Pancreas (tissue), 10 donors: ENCODE data around the gene KBTBD2. TPM values are rescaled to one million over a fixed set of nuclear protein-coding genes. Genes with fewer than 3 reads are reported as not detected.
"Not testable (repeated sequence)": the region's sequence is repeated elsewhere in the genome, so short reads cannot be mapped to it uniquely, and the experiment has no call there.

Experiments
- ATAC-seq, 4 donors: fragments of 200-7000 bp; cut with Tn5 transposase; one replicate each; pipeline versions ENCODE4 v1.8.0 to v1.9.1; 2020; ENCODE audit warnings: mild to moderate bottlenecking in 4 of 4, moderate library complexity in 4 of 4
- DNase-seq, 6 donors: peaks; one replicate each; pipeline ENCODE4 v3.0.0-alpha.2; 2020
- FAIRE-seq: peaks from 2 replicates; lab custom pipeline; 2012; peaks lifted over from hg19 to GRCh38; lab: Jason Lieb, UNC
- H3K27ac ChIP-seq, 4 donors: fragments of 200-600 bp; sonication (generic); 1 replicate in 3 of 4; 2 replicates in 1 of 4; pipeline versions ENCODE4 v1.5.0 to v1.8.0; 2020
- H3K27me3 ChIP-seq, 4 donors: fragments of 200-600 bp; one replicate each; pipeline ENCODE4 v1.8.0; 2021
- H3K36me3 ChIP-seq, 3 donors: fragments of 200-600 bp; sonication (generic) in 1 of 3; one replicate each; pipeline versions ENCODE4 v1.5.0 to v1.8.0; 2020 to 2021
- H3K4me1 ChIP-seq, 3 donors: fragments of 200-600 bp; one replicate each; pipeline ENCODE4 v1.8.0; 2021
- H3K4me3 ChIP-seq, 4 donors: fragments of 200-600 bp; sonication (generic) in 2 of 4; one replicate each; pipeline versions ENCODE4 v1.5.0 to v1.8.0; 2020 to 2021
- H3K9me3 ChIP-seq, 4 donors: fragments of 200-600 bp; one replicate each; pipeline ENCODE4 v1.8.0; 2021
- CTCF ChIP-seq, 4 donors: fragments of 200-600 bp; sonication (generic) in 3 of 4; IDR thresholded peaks; one replicate each; pipeline versions ENCODE4 v1.5.0 to v1.8.0; 2021; ENCODE audit warnings: antibody characterized with exemption in 4 of 4
- WGBS, 2 donors: extraction: QIAGEN DNeasy Blood & Tissue Kit; methylation state at CpG; one replicate each; pipeline ENCODE4 v1.1.7; 2013; 5-methylcytosine and 5-hydroxymethylcytosine counted together
- intact Hi-C, 3 donors: fragments of 100-400 bp; cut with DNase I; formaldehyde crosslinking; loops; one replicate each; pipeline versions ENCODE4 v1.11.1 to v1.14.2; 2022
- polyA plus RNA-seq, 2 donors: library from polyadenylated mRNA; stranded (reverse); fragments of 200-250 nt; gene quantifications; one replicate each; pipeline ENCODE4 v1.2.3, GENCODE V29; 2013
- total RNA-seq, 6 donors: library from RNA; stranded (reverse); fragmentation: NEBNext Ultra II Directional in 4 of 6; extraction: Animal tissue kit (Norgen Biotek cat#: 25700) in 4 of 6; gene quantifications; one replicate each; pipeline versions ENCODE4 v1.2.1 to v1.2.4, GENCODE V29; 2021 to 2023
- donor health status: healthy with polysubstance abuse.
- donor health status: DM: no; HTN: no; CAD: no; lungs with moderate emphysema.
- donor health status: DM: no; HTN: no; CAD: no.
- donor health status: control.
- donor health status: control.
- donor health status: Bipolar disorder and iron deficiency.
- donor health status: DM: yes; HTN: yes; CAD: no.
- donor health status: DM: no; HTN: no; CAD: no.
- donor health status: DM: no; HTN: no; CAD: no.
- donor health status: DM: yes; HTN: yes; CAD: no.

Gene KBTBD2
- total and polyA plus RNA-seq, 8 donors, result 6.3 to 18.1 (median 7.5) TPM

- no peak for TF ChIP-seq CTCF (IDR thresholded peaks at IDR 0.05)
- no peak overlapping the region for H3K27ac ChIP-seq
- H3K4me3 ChIP-seq, result no peak overlapping the region
- ATAC-seq, result no peak
- intact Hi-C loops, result no loop called here
- no peaks in the 10 kb centered on the region for H3K36me3 ChIP-seq
- H3K4me1 ChIP-seq, result no peaks in the 10 kb centered on the region
- FAIRE-seq, result no peak
- no peaks in the 10 kb centered on the region for H3K27me3 ChIP-seq
- WGBS, 2 donors, result 0% methylated on average over 1 of the region's 1 CpG
- DNase-seq, result no peak
- H3K9me3 ChIP-seq, result no peaks in the 10 kb centered on the region
Observed at GRCh38 chr7:32858648-32859047, 32.9 kb downstream of the KBTBD2 start.

- H3K4me1 ChIP-seq, ATAC-seq, H3K27me3 ChIP-seq, FAIRE-seq, intact Hi-C loops, H3K27ac ChIP-seq, H3K9me3 ChIP-seq, H3K4me3 ChIP-seq, DNase-seq, H3K36me3 ChIP-seq: not testable (repeated sequence)
- 82 to 90% methylated on average over 5 of the region's 5 CpGs for WGBS, 2 donors
Observed at GRCh38 chr7:32857063-32857462, 34.5 kb downstream of the KBTBD2 start.

GRCh38 chr7:32855837-32856775 lies 35.5 kb downstream of the KBTBD2 start:
- FAIRE-seq, intact Hi-C loops, H3K9me3 ChIP-seq, H3K27me3 ChIP-seq, H3K4me3 ChIP-seq, H3K4me1 ChIP-seq, ATAC-seq, H3K36me3 ChIP-seq, DNase-seq, H3K27ac ChIP-seq: not testable (repeated sequence)
- 47 to 59% methylated on average over 8 of the region's 9 CpGs for WGBS, 2 donors

- not testable (repeated sequence) for ATAC-seq
- 64 to 85% methylated on average over 3 of the region's 3 CpGs for WGBS, 2 donors
Observed at GRCh38 chr7:32850654-32851053, 40.9 kb downstream of the KBTBD2 start.

DNA sequence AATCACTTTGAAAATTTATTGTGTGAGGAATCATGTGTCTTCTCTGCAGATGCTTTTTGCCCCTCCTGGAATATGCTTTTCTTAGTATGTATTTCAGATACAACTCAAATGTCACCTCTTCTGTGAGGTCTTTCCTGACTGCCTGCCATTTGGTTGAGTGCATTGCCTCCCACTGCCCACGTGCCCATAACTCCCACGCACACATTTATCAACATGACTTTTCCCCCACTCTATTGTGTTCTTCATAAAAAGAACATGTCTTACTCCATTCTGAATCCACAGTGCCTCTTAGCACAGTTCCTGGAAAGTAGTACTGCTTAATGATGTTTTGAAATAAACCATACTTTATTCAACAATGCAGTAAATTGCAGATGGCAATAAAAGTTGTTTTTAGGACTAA lies 42.9 kb downstream of the KBTBD2 start:
- H3K36me3 ChIP-seq, ATAC-seq, H3K27ac ChIP-seq, H3K4me3 ChIP-seq, H3K4me1 ChIP-seq, FAIRE-seq, H3K27me3 ChIP-seq, intact Hi-C loops, H3K9me3 ChIP-seq, DNase-seq: not testable (repeated sequence)
- WGBS, 2 donors, result 68 to 72% methylated on average over 2 of the region's 2 CpGs

More at GRCh38 chr7:32850654-32851053, 40.9 kb downstream of the KBTBD2 start:
- H3K27me3 ChIP-seq, H3K4me3 ChIP-seq, H3K27ac ChIP-seq, H3K9me3 ChIP-seq, DNase-seq, H3K4me1 ChIP-seq, intact Hi-C loops, FAIRE-seq, H3K36me3 ChIP-seq: not testable (repeated sequence)

- FAIRE-seq, result no peak
Observed at GRCh38 chr7:32846630-32847225, 44.8 kb downstream of the KBTBD2 start.

DNA sequence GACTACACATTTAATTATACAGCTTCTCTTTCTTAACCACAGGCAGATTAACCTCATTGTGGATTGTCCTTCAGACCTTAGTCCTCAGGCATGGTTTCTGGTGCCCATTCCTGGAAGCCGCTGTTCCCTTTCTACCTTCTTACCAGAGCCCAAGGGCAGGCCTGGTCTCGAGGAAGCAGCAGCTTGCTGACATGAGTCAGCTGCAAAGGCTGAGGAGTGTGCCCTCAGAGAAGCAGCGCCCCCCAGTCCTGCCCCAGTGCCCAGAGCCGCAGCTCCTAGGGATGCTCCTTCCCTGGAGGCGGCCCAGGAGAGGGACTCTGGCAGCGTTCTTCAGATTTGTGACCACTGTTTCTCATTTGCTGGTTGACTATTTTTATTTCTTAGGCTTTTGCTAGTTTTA lies 46.8 kb downstream of the KBTBD2 start:
- intact Hi-C loops, H3K4me1 ChIP-seq, H3K27ac ChIP-seq, H3K36me3 ChIP-seq, H3K4me3 ChIP-seq, ATAC-seq, H3K27me3 ChIP-seq, FAIRE-seq, H3K9me3 ChIP-seq: not testable (repeated sequence)
- WGBS, 2 donors, result 86 to 87% methylated on average over 6 of the region's 6 CpGs
- peak in 1 of 6 donors; percentile 30 for DNase-seq

More at GRCh38 chr7:32846630-32847225, 44.8 kb downstream of the KBTBD2 start:
- Histone ChIP-seq H3K4me3 (no peak overlapping the region), H3K36me3 (no peaks in the 10 kb centered on the region), H3K9me3 (no peaks in the 10 kb centered on the region), H3K4me1 (no peaks in the 10 kb centered on the region), H3K27me3 (no peaks in the 10 kb centered on the region), H3K27ac (no peak overlapping the region)
- TF ChIP-seq CTCF (IDR thresholded peaks at IDR 0.05), result peak; percentile 78 to 94 (median 86)
- ATAC-seq (peak; percentile 100), DNase-seq (peak; percentile 71 to 95 (median 85))
- WGBS, 2 donors, result 14 to 15% methylated on average over 9 of the region's 9 CpGs
- intact Hi-C loops, result no loop called here

DNA sequence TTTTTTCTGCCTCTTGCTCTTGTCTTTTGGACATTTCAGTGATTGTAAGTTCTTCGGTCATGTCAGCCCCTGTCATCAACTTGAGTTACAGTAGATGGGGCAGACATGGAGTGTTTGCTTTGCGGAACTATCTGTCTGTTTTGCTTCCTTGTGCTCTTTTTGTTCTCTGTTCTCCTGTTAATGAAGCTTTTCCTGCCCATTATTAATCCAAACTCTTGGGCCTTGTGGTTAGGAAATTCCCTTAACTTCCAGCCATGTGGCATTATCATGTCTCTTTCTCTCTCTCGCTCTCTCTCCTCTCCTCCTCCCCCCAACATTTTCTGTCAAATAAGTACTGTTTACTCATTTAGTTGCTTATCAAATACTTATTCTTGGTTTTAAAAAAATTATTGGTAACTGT lies 47.8 kb downstream of the KBTBD2 start:
- DNase-seq, ATAC-seq, FAIRE-seq, intact Hi-C loops, H3K4me1 ChIP-seq, H3K36me3 ChIP-seq, H3K27ac ChIP-seq, H3K4me3 ChIP-seq, H3K9me3 ChIP-seq, H3K27me3 ChIP-seq: not testable (repeated sequence)
- 88 to 89% methylated on average over 3 of the region's 3 CpGs for WGBS, 2 donors

DNA sequence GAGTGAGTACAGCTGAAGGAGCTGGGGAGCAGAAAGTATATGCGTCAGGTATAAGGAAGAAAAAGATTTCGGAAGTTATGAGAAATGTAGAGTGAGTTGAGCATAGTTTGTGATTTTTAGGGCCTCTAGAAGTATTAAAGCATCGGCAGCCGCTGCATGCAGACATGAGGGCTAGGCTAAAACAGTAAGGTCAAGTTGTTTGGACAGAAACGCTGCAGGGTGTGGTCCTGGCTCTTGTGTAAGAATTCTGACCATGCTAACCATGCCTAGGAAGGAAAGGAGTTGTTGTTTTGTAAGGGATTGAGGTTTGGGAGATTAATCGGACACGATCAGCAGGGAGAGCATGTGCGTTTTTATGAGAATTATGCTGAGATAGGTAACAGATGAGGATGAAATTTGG lies 51.7 kb downstream of the KBTBD2 start:
- H3K4me1 ChIP-seq, H3K4me3 ChIP-seq, H3K27me3 ChIP-seq, H3K27ac ChIP-seq, ATAC-seq, DNase-seq, H3K9me3 ChIP-seq, intact Hi-C loops, H3K36me3 ChIP-seq, FAIRE-seq: not testable (repeated sequence)
- WGBS, 2 donors, result 84 to 87% methylated on average over 8 of the region's 8 CpGs
